ENCODE results near the gene FRMD8.

The FRMD8 gene

DNA sequence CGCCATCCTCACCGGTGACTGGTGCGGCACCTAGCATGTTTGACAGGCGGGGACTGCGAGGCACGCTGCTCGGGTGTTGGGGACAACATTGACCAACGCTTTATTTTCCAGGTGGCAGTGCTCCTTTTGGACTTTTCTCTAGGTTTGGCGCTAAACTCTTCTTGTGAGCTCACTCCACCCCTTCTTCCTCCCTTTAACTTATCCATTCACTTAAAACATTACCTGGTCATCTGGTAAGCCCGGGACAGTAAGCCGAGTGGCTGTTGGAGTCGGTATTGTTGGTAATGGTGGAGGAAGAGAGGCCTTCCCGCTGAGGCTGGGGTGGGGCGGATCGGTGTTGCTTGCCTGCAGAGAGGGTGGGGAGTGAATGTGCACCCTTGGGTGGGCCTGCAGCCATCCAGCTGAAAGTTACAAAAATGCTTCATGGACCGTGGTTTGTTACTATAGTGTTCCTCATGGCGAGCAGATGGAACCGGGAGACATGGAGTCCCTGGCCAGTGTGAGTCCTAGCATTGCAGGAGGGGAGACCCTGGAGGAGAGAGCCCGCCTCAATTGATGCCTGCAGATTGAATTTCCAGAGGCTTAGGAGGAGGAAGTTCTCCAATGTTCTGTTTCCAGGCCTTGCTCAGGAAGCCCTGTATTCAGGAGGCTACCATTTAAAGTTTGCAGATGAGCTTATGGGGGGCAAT is 37.2 kb downstream of the FRMD8 start:
- H3K4me3 ChIP-seq (ENCODE audit: low read length) = peak overlapping the region; percentile 94
- no peaks in the 10 kb centered on the region for H3K9me3 ChIP-seq (ENCODE audit: low read length)
- H2AFZ ChIP-seq (ENCODE audit: low read depth, low read length) = no peak overlapping the region
- H3K27me3 ChIP-seq (ENCODE audit: insufficient read depth, low read length) = no peaks in the 10 kb centered on the region
- peaks cover 31% of the 10 kb centered on the region for H3K36me3 ChIP-seq (ENCODE audit: insufficient read depth, low read length)
- peaks cover 46% of the 10 kb centered on the region for H3K4me1 ChIP-seq (ENCODE audit: insufficient read depth, low read length)

- peaks cover 52% of the 10 kb centered on the region for H3K4me1 ChIP-seq (ENCODE audit: insufficient read depth, low read length)
- H3K27me3 ChIP-seq (ENCODE audit: insufficient read depth, low read length) = no peaks in the 10 kb centered on the region
- H3K9me3 ChIP-seq (ENCODE audit: low read length) = no peaks in the 10 kb centered on the region
- no peak overlapping the region for H2AFZ ChIP-seq (ENCODE audit: low read depth, low read length)
- H3K4me3 ChIP-seq (ENCODE audit: low read length) = peak overlapping the region; percentile 94
- peaks cover 31% of the 10 kb centered on the region for H3K36me3 ChIP-seq (ENCODE audit: insufficient read depth, low read length)
Measured at GRCh38 chr11:65424205-65425104, 38.0 kb downstream of the FRMD8 start.

DNA sequence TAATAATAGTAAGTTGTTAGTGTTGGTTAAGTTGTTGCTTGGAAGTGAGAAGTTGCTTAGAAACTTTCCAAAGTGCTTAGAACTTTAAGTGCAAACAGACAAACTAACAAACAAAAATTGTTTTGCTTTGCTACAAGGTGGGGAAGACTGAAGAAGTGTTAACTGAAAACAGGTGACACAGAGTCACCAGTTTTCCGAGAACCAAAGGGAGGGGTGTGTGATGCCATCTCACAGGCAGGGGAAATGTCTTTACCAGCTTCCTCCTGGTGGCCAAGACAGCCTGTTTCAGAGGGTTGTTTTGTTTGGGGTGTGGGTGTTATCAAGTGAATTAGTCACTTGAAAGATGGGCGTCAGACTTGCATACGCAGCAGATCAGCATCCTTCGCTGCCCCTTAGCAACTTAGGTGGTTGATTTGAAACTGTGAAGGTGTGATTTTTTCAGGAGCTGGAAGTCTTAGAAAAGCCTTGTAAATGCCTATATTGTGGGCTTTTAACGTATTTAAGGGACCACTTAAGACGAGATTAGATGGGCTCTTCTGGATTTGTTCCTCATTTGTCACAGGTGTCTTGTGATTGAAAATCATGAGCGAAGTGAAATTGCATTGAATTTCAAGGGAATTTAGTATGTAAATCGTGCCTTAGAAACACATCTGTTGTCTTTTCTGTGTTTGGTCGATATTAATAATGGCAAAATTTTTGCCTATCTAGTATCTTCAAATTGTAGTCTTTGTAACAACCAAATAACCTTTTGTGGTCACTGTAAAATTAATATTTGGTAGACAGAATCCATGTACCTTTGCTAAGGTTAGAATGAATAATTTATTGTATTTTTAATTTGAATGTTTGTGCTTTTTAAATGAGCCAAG is 38.9 kb downstream of the FRMD8 start:
- Histone ChIP-seq H3K36me3 (ENCODE audit: insufficient read depth, low read length) (peaks cover 35% of the 10 kb centered on the region), H3K4me3 (ENCODE audit: low read length) (peak overlapping the region; percentile 94)

GRCh38 chr11:65425971-65426838 is 39.8 kb downstream of the FRMD8 start:
- H3K4me1 ChIP-seq (ENCODE audit: insufficient read depth, low read length) = peaks cover 53% of the 10 kb centered on the region
- H3K4me3 ChIP-seq (ENCODE audit: low read length) = peak overlapping the region; percentile 94
- H3K27me3 ChIP-seq (ENCODE audit: insufficient read depth, low read length) = no peaks in the 10 kb centered on the region
- H2AFZ ChIP-seq (ENCODE audit: low read depth, low read length) = no peak overlapping the region
- H3K36me3 ChIP-seq (ENCODE audit: insufficient read depth, low read length) = peaks cover 38% of the 10 kb centered on the region
- H3K9me3 ChIP-seq (ENCODE audit: low read length) = no peaks in the 10 kb centered on the region

More for the DNA sequence above, 38.9 kb downstream of the FRMD8 start:
- Histone ChIP-seq H3K4me1 (ENCODE audit: insufficient read depth, low read length) (peaks cover 54% of the 10 kb centered on the region), H3K9me3 (ENCODE audit: low read length) (no peaks in the 10 kb centered on the region), H2AFZ (ENCODE audit: low read depth, low read length) (no peak overlapping the region), H3K27me3 (ENCODE audit: insufficient read depth, low read length) (no peaks in the 10 kb centered on the region)

GRCh38 chr11:65426839-65427690 is 40.6 kb downstream of the FRMD8 start:
- H3K9me3 ChIP-seq (ENCODE audit: low read length) = no peaks in the 10 kb centered on the region
- peak overlapping the region; percentile 94 for H3K4me3 ChIP-seq (ENCODE audit: low read length)

DNA sequence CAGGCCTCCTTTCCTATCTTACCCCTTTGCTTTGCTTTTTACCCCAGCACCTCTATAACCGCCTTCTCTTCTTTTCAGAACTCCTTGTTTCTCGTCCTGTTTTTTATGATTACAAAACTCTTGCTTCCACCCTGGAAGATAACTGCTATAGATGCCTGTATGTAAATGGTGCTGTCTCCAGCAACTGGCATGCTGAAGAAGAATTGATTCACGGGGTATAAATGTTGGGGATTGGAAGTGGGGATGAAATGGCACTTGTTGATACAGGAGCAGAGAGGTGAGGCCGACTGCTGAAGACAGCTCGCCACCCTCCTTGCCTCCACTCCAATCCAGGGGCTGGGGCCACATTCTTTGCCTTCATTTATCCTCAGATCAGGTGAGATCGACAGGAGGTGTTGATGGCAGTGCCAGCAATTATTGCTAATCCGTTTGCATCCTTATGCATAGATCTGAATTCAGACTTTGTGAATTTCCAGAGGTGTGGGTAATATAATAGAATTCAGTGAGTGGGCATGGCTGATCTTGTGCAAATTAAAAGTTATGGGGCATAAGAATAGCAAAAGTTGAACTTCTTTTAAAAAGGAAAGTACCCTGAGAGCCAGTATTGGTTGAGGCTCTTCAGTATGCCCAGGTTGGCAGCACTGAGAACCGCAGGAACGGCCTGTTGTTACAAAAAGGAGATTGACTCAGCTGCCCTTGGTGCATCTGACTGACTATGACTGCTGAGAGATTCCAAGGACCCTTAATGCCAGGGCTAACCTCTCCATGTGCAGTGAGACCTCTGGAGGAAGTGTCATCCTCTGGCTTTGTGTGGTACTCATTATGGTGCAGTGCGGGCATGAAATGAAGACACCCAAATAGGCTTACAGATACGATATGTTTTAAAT is 41.5 kb downstream of the FRMD8 start:
- no peaks in the 10 kb centered on the region for H3K9me3 ChIP-seq (ENCODE audit: low read length)
- no peak overlapping the region for H2AFZ ChIP-seq (ENCODE audit: low read depth, low read length)
- H3K4me3 ChIP-seq (ENCODE audit: low read length) = peak overlapping the region; percentile 94
- H3K36me3 ChIP-seq (ENCODE audit: insufficient read depth, low read length) = peaks cover 43% of the 10 kb centered on the region
- peaks cover 61% of the 10 kb centered on the region for H3K4me1 ChIP-seq (ENCODE audit: insufficient read depth, low read length)
- H3K27me3 ChIP-seq (ENCODE audit: insufficient read depth, low read length) = no peaks in the 10 kb centered on the region

More at GRCh38 chr11:65426839-65427690, 40.6 kb downstream of the FRMD8 start:
- Histone ChIP-seq H2AFZ (ENCODE audit: low read depth, low read length) (no peak overlapping the region), H3K36me3 (ENCODE audit: insufficient read depth, low read length) (peaks cover 38% of the 10 kb centered on the region), H3K4me1 (ENCODE audit: insufficient read depth, low read length) (peaks cover 57% of the 10 kb centered on the region), H3K27me3 (ENCODE audit: insufficient read depth, low read length) (no peaks in the 10 kb centered on the region)

DNA sequence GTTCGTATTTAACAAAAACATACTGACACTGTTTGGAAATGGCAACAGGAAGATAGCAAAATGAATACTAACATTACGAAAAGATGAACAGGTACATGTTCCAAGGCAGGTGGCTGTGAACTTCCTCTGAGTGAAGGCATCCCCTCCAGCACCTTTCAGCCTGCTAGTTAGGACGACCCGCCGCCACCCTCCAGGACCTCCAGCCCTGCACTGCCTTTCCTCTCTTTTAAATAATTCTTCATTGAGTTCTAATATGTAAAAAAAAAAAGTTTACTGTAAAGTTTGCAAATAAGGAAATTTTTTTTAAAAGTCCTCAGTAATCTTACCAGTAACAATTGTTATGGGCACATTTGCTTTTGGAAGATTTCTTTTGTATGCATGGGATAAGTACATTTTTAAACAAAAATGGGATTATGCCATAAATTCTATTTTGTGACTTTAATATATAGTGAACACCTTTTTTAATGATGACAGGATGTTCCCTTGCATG is 42.2 kb downstream of the FRMD8 start:
- no peaks in the 10 kb centered on the region for H3K27me3 ChIP-seq (ENCODE audit: insufficient read depth, low read length)
- H3K9me3 ChIP-seq (ENCODE audit: low read length) = no peaks in the 10 kb centered on the region
- peaks cover 48% of the 10 kb centered on the region for H3K36me3 ChIP-seq (ENCODE audit: insufficient read depth, low read length)
- H3K4me1 ChIP-seq (ENCODE audit: insufficient read depth, low read length) = peaks cover 66% of the 10 kb centered on the region
- H2AFZ ChIP-seq (ENCODE audit: low read depth, low read length) = no peak overlapping the region
- H3K4me3 ChIP-seq (ENCODE audit: low read length) = peak overlapping the region; percentile 94

DNA sequence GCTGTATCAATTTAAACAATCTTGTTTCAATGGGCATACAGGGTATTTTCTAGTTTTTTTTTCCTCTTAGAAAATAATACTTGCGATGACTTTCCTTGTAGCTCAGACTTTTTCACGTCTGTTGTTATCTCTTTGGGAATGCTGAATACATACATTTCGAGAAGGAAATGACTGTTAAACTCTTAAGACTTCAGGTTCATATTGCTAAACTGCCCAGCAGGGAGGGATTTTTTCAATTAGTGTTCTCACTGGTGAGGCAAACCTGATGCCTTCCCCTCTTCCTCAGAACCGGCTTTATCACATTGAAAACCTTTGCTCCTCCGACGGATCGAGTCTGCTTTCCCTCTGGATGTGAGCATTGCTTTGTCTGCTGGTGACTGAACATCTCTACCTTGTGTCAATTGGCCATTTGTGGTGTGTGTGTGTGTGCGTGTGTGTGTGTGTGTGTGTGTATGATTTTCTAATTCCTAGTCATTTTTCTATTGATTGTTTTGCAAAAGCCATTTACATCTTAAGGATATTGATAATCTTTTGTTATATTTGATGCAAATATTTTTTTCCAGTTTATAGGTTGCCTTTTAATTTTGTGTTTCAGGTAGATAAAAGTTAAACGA is 42.7 kb downstream of the FRMD8 start:
- no peaks in the 10 kb centered on the region for H3K27me3 ChIP-seq (ENCODE audit: insufficient read depth, low read length)
- peak overlapping the region; percentile 94 for H3K4me3 ChIP-seq (ENCODE audit: low read length)
- H3K9me3 ChIP-seq (ENCODE audit: low read length) = no peaks in the 10 kb centered on the region
- no peak overlapping the region for H2AFZ ChIP-seq (ENCODE audit: low read depth, low read length)
- peaks cover 69% of the 10 kb centered on the region for H3K4me1 ChIP-seq (ENCODE audit: insufficient read depth, low read length)
- H3K36me3 ChIP-seq (ENCODE audit: insufficient read depth, low read length) = peaks cover 53% of the 10 kb centered on the region

GRCh38 chr11:65429724-65430405 is 43.4 kb downstream of the FRMD8 start:
- H3K4me1 ChIP-seq (ENCODE audit: insufficient read depth, low read length) = peaks cover 73% of the 10 kb centered on the region
- no peaks in the 10 kb centered on the region for H3K27me3 ChIP-seq (ENCODE audit: insufficient read depth, low read length)
- no peak overlapping the region for H2AFZ ChIP-seq (ENCODE audit: low read depth, low read length)
- peaks cover 60% of the 10 kb centered on the region for H3K36me3 ChIP-seq (ENCODE audit: insufficient read depth, low read length)
- H3K4me3 ChIP-seq (ENCODE audit: low read length) = peak overlapping the region; percentile 94
- H3K9me3 ChIP-seq (ENCODE audit: low read length) = no peaks in the 10 kb centered on the region
